ENCODE results near the gene OGDHL.

Gene OGDHL

DNA sequence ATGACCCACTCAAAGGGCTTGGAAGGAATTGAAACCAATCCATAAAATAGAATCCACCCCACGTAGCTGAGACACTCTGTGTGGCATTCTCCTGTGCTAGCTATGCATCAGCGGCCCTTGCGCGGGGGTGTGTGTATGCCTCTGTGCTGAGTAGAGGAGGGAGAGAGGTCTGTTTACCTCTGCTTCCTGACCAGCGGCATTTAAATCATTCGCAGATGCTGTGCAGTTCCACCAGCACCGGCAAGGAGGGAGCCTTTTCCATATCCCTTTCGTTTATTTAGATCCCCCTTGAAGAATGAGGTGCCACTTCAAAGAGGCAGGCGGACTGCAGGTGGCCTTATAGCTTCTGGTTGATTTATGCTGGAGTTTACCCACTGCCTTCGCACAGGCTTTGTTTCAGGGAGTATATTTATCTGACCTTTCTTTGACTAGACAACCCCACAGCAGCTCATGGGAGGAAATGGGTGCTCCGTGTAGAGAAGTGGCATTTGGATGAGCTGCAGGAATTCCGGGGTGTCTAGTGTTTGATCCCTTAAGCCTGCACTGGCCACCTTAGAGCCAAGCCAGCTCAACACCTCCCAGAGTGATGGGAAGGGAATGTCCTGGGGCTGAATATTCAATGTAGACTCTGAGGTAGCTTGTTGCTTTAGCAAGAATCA is 71.3 kb downstream of the OGDHL start:
- H3K4me3 Mint-ChIP-seq = no peak overlapping the region
- peaks cover 55% of the 10 kb centered on the region for H3K27me3 Mint-ChIP-seq
- H3K9me3 Mint-ChIP-seq = peaks cover 9 to 13% of the 10 kb centered on the region in 2 donors
- DNase-seq (no peak), ATAC-seq (no peak)
- H3K4me1 Mint-ChIP-seq = no peaks in the 10 kb centered on the region
- no peak overlapping the region for H3K27ac Mint-ChIP-seq

DNA sequence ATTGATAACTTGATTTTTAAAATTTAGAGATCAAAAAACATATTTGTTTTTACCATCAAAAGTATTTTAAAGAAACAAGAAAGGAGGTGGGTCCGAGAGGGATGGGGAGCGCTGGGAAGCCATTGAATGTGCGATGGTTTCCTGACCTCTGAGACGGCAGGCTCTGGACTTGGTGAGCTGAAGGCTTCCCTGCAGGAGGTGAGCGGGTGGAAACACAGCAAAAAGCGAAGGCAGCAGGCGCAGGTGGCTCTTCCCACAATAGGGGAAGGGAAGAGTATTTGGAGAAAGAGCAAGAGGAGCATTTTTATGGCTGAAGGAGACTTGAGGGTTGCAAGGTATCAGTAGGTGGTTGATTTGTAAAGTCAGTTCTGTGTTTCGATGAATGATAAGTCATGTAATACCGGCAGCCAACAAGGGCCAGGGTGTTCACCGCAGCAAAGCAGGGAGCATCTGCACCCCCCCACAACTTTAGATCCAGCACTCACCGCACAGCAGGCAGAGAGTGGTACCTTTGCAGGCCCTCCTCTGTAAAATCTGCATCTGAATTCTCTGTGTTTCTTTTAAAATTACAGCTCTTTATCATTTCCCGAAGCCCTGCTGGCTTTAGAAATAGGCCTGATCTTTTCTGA is 72.1 kb downstream of the OGDHL start:
- peaks cover 55% of the 10 kb centered on the region for H3K27me3 Mint-ChIP-seq
- DNase-seq (no peak), ATAC-seq (no peak)
- H3K4me3 Mint-ChIP-seq = no peak overlapping the region
- H3K9me3 Mint-ChIP-seq = peaks cover 9 to 13% of the 10 kb centered on the region in 2 donors
- no peaks in the 10 kb centered on the region for H3K4me1 Mint-ChIP-seq
- peak overlapping the region in 1 of 2 donors; percentile 14 for H3K27ac Mint-ChIP-seq

DNA sequence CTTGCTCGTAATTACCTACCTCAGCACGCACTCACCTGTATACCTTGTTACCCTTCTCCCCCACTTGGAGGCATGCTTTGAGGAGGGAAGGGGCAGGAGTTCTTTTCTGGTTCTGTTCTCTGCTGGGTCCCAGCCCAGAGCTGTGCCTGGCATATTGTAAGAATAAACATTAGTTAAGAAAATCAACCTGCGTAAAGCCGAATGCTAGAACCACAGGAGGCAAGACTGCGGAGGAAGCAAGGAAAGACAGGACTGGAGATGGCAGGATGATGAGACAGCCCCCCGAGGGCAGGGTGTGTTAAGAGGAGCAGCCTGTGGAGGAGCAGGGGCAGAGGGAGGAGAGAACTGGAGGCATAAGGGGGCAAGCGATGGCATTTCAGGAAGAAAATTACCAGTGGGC is 73.2 kb downstream of the OGDHL start:
- H3K4me1 Mint-ChIP-seq = no peaks in the 10 kb centered on the region
- DNase-seq (no peak), ATAC-seq (no peak)
- peaks cover 55% of the 10 kb centered on the region for H3K27me3 Mint-ChIP-seq
- H3K27ac Mint-ChIP-seq = no peak overlapping the region
- peaks cover 9 to 13% of the 10 kb centered on the region in 2 donors for H3K9me3 Mint-ChIP-seq
- no peak overlapping the region for H3K4me3 Mint-ChIP-seq

DNA sequence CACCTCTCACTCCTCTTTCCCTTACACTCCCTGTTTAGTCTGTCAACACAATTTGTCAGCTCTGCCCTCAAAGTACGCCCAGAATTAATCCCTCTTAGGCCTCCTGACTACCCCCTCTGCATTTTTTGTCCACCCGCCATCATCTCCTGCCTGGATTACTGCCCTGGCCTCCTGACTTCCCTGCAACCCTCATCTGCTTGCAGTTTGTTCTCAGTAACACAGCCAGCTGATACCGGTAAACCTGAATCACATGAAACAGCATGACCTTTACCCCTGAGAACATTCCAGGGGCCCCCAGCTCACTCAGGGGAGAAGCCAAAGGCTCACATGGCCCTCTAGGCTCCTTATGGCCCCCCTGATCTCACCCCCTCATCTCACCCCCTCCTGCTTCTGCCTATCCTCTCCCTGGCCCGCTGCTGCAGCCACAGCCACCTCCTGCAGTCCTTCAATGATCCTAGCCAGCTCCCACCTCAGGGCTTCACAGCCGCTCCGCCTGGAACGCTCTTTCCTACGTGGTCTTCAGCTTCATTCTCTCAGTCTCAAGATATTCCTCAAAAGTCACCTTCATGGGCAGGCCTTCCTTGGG is 73.8 kb downstream of the OGDHL start:
- Mint-ChIP-seq H3K27ac (no peak overlapping the region), H3K9me3 (peaks cover 9 to 13% of the 10 kb centered on the region in 2 donors), H3K4me1 (no peaks in the 10 kb centered on the region), H3K27me3 (peaks cover 55% of the 10 kb centered on the region), H3K4me3 (no peak overlapping the region)
- ATAC-seq = no peak
- DNase-seq = no peak

DNA sequence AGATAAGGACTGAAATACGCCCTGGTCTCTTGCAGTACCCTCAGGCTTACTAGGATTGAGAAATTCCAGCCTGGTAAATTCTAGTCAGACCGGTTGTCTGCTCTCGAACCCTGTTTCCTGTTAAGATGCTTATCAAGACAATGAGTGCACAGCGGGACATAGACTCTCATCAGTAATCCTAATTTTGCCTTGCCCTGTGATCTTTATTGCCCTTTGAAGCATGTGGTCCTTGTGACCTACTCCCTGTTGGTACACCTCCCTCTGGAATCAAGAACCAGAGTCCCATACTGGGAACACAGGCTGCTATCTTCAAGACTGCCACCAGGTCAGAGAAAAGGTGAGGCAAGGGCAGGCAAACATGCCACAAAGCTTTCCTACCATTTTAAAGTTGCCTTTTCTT is 75.5 kb downstream of the OGDHL start:
- DNase-seq = no peak
- Mint-ChIP-seq H3K27me3 (peaks cover 52% of the 10 kb centered on the region), H3K9me3 (peaks cover 13 to 17% of the 10 kb centered on the region in 2 donors), H3K4me3 (no peak overlapping the region), H3K4me1 (no peaks in the 10 kb centered on the region), H3K27ac (no peak overlapping the region)
- ATAC-seq = no peak
